CD1c-positive myeloid dendritic cell (primary cell): ENCODE results near the gene AGR3.
"Not testable (repeated sequence)": the region's sequence is repeated elsewhere in the genome, so short reads cannot be mapped to it uniquely, and the experiment has no call there.

Source experiments
- DNase-seq: peaks from one replicate; pipeline ENCODE4 v3.0.0-alpha.2; 2016; ENCODE audit errors: extremely low spot score

AGR3 gene

DNA sequence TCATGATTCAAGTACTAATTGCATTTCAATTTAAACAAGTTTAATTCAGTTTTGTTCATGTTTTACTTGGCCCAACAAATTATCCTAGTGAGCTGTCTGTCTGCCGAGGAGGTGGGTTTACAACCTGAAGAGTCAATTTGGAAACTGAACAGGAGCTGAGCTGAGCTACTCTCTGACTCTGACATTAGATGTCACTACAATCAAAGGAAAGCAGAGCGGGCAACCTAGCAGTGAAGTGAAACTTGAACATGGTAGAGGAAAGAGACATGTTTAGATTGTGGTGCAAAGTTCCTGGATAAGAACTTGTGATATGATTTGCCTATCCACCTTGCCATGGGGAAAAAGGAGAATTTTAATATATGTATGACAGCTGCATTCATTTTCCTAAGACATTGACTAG, 9.6 kb upstream of the AGR3 start:
- peak; percentile 56 for DNase-seq

DNA sequence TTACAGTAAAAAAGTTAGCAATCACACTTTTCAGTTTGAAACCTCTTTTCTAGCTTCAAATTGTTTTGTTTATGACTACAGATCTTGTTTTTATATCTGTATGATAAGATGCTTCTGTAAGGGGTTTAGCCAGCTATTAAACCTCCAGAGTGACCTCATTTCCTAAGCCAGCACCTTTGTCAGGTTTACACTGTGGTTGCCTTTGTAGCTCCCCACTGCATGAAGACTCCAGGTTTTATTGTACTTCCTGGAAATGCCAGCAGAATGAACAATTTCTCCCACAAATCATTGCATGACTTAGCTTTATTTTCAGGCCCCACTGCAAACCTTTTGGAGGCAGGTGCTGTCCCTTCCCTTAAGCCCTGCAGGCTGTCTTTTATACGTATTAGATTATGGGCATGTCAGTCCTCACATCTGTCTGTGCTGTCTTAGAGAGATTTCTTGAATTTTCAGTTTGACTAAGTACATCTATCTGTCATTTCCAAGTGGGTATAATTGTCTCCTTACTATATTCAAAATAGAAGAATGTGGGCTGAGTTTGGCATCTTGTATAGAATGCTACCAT, 8.2 kb upstream of the AGR3 start:
- no peak for DNase-seq

DNA sequence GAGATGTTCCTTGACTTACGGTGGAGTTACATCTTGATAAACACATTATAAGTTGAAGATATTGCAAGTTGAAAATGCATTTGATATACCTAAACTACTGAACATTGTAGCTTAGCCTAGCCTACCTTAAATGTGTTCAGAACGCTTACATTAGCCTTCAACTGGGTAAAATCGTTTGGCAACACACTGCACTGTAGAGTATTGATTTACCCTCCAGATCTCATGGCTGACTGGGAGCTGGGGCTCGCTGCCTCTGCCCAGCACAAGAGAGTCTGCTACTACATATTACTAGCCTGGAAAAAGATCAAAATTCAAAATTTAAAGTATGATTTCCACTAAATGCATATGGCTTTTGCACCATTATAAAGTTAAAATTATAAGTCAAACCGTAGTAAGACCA, 7.5 kb upstream of the AGR3 start:
- no peak for DNase-seq

DNA sequence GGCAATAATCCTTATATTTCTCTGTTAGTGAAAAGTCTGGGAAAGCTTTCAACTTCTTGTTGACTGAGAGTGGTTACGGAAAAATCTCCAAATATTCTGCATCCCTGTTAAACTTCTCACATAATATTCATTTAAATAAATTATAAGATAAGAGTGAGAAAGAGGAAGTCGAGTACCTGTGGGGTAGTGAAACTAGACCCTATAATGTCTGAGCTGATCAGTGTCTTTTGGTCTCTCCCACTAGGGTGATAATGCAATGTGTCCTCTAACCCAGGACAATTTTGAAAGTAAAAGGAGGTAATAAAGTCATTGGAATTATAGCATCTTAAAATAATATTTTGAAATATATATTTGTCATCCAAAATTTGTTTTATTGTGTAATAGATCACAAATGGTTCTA, 2.1 kb upstream of the AGR3 start:
- DNase-seq, result no peak

DNA sequence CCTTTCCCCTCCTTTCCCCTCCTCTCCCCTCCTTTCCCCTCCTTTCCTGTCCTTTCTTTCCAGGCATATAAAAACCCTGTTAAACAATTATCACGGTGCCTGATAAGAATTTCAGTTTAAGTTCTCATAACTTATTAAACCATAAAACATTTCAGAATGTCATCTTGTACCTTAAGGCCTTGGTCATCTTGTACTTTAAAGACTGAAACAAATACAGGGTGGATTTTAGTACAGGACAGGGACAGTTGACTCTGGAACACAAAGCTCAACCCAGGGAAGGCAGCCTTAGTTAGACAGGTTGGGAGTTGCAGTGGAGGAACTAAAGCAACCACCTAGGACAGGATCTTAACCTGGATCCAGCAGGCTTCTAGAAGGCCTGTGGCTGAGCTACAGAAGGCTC, 1.2 kb downstream of the AGR3 start:
- no peak for DNase-seq

DNA sequence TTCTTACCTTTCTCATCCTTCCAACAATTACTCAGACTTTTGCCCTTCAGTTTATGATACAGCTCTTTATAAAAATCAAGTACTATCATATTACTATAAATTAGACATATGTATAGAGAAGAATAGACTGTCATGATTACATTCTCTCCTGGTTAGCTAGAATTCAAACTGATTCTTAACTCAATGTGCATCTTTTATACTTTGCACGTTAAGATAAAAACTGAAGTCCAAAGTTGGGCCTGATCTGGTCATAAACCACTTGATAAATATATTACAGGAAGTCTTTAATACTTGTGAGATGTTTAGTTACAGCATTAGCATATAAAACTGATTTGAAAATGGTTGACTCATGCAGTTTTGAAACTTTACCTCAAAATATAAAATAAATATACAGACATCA, 2.6 kb downstream of the AGR3 start:
- no peak for DNase-seq

DNA sequence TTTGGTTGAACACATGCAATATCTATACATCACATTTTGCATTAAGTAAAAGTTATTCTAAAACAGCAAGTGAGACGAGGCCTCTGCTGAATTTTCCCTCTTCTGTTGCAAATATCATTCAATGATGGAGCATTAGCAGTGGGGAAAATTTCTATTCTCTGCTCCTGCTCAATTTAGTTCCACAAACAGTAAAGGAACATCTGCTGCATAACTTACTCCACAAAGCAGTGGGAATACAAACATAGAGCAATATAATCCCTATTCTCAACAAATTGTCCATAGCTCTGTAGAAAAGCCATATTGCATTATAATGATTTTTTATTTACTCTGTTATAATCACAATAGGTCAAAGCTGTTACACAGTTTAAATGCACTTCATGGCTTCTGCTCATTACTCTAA, 5.9 kb downstream of the AGR3 start:
- no peak for DNase-seq

DNA sequence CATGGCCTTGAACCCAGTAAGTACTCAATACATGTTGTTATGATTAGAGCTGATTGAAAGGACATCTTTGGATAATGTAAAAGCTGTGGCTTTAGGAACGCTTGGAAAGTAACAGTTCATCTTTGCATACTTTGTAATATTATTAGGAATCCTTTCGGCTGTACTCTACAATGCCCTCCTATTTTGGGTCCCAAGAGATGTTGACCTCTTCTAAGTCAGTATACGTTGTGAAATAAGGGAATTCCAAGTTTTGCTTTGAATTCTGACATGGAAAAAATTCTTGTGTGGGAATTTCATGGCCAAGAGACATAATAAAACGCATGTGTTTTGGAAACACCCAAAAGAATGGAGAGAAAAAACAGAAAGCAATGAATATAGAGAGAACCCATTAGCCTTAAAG, 7.7 kb downstream of the AGR3 start:
- no peak for DNase-seq

DNA sequence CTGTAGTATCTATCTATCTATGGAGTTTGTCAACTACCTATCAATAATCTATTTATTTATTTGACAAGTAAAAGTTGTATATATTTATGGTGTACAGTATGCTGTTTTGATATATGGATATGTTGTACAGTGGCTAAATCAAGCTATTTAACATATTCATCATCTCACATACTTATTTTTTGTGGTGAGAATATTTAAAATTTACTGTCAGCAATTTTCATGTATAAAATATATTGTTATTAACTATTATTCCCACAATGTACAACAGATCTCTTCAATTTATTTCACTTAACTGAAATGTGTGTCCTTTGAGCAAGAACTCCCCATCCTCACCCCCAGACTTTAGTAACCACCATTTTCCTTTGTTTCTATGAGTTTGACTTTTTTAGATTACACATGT, 14.5 kb downstream of the AGR3 start:
- no peak for DNase-seq

DNA sequence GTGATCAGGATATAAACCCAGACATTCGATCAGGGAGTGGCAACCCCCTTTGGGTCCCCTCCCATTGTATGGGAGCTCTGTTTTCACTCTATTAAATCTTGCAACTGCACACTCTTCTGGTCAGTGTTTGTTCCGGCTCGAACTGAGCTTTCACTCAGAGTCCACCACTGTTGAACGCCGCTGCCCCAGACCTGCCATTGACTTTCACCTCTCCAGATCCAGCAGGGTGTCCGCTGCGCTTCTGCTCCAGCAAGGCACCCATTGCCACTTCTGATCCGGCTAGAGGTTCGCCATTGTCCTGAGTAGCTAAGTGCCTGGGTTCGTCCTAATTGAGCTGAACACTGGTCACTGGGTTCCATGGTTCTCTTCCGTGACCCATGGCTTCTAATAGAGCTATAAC, 28.6 kb downstream of the AGR3 start:
- not testable (repeated sequence) for DNase-seq

DNA sequence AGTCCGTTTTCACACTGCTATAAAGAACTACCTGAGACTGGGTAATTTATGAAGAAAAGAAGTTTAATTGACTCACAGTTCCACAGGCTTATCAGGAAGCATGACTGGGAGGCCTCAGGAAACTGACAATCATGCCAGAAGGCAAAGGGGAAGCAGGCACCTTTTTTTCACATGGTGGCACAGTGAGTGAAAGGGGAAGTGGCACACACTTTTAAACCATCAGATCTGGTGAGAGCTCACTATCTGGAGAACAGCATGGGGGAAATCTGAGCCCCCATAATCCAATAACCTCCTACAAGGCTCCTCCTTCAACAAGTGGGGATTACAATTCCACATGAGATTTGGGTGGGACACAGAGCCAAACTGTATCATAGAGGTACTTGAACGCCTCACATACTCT, 30.0 kb downstream of the AGR3 start:
- DNase-seq, result peak; percentile 73

DNA sequence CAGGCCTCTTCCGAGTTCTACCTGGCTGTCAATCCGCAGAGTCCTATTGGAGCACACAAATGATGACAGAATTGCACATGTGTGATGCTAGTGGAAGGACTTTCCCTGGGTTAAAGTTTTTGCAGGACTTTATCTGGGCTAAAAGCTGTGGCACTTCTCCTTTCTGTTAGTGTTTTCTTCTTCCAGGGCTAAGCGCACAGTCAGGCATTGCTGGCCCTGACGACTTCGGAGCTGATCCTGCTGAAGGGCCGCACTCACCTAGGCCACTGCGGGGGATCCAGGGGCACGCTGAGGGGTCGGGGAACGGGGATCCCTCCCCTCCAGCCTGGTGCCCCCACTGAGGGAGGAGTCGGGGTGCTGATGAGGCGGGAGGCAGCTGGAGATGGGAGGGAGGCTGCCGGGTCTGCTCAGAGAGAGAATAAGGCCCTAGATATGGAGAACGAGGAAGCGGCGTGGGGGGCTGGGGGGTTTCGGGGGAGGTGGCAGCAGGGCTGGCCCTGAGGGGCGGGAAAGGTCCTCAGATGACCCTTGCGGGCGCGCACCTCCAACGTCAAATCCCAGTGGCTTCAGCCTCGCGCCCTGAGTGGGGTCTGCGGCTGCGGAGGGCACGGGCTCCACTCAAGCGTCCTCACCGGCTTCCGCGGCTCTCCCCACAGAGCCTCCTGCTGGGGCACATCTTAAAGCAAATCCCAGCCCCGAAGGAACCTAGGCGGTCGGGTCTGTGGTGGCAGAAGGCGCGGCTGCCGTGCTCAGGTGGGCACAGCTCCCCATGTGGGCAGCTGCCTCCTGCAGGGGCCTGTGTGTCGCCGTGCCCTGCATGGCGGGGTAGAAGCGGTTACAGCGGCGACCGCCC, 30.9 kb downstream of the AGR3 start:
- no peak for DNase-seq

DNA sequence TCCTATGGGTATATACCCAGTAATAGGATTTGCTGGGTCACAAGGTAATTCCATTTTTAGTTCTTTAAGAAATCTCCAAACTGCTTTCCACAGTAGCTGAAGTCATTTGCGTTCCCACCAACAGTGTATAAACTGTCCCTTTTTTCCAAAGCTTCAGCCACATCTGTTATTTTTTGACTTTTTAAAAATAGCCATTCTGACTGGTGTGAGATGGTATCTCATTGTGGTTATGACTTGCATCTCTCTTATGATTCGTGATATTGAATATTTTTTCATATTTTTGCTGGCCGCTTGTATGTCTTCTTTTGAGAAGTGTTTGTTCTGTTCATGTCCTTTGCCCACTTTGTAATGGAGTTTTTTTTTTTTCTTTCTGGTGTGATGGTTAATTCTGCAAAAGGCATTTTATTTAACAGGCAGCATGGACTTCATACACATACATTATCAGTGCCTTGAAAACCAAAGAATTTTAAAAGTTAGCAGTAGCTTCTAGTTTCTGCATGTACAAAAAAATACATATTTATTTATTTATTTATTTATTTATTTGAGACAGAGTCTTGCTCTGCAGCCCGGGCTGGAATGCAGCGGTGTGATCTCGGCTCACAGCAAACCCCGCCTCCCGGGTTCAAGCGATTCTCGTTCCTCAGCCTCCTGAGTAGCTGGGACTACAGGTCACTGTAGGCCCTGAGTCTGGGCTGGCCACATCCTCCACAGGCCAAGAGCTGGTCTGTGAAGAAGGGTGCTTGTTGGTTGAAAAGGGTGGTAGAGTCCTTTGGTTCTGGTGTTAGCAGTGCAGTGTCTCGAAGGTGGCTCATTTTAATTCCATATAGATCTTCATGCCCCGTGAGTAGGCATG, 32.3 kb downstream of the AGR3 start:
- DNase-seq, result no peak

DNA sequence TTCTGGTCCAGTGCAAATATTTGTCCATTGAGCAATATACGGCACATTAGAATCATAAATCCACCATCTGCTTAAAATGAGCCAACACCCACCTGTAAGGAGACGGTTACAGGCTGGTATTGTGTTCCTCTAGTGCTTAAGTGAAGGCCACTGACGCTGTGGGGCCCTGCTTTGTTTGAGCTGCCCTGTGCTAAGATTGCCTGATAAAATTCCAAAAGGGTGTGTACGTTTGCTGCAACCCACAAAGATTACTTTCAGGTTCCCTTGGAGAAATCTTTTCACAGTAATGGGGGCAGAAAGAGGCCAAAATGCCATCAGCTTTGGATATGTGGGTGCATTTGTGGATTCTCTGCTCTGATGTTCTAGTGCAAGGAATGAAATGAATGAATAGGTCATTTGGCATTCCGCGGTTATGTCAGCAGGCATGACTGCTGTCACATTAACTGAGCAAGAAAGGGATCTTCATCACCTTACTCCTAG, 34.4 kb downstream of the AGR3 start:
- no peak for DNase-seq

DNA sequence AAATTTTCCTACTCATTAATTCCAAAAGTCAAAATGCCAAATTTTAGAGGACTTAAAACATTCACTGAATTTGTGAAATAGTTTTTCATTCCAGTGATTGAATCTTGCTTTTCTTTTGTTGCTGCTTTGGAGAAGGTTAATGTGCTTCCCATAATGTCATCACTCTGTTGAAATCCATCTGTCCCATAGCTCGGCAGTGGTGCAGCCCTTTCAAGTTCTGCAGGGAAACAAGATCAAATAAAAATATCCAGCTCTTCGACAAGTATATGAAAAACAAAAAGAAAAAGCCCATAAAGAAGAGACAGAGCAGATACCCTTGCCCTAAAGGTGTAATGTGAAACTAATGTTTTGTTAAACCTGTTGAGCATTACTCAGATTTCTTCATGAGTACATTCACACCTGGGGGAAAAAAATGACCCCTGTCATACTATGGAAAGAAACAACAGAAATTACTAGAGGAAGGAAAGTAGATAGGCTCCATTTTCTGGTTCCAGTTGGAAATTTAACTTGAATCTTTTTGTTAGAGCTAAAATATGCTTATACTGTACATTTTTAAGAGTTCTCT, 35.1 kb downstream of the AGR3 start:
- no peak for DNase-seq

DNA sequence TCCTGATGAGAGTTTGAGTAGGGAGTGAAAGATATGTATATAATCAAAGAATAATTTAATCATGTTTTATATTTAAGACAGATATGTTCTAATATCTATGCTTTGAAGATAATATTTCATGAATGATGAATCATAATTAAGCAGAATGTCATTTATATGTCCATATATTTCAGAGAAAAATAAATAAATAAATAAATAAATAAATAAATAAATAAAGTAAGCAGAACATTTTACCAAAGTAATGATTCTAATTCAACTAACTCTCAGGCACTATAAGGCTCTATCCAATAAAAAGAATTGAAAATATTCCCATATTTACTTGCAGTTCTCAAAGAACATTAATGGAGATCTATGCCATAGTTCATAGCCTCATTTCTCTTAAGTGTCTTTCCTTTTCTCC, 36.0 kb downstream of the AGR3 start:
- DNase-seq, result no peak

DNA sequence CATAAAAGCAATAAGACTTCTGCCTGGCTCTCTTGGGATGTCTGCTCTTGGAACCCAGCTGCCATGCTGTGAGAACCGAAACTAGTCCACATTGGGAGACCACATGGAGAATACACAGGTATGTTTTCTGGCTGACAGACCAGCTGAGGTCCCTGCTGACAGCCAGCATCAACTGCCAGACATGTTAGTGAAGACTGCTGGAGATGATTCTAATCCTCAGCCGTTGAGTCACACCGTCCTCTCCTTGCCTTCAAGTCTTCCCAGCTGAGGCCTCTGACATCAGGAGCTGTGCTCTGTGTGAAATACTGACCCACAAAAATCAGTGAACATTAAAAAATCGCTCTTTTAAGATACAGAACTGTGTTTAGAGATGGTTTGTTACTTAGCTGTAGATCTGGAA, 40.1 kb downstream of the AGR3 start:
- DNase-seq, result no peak

DNA sequence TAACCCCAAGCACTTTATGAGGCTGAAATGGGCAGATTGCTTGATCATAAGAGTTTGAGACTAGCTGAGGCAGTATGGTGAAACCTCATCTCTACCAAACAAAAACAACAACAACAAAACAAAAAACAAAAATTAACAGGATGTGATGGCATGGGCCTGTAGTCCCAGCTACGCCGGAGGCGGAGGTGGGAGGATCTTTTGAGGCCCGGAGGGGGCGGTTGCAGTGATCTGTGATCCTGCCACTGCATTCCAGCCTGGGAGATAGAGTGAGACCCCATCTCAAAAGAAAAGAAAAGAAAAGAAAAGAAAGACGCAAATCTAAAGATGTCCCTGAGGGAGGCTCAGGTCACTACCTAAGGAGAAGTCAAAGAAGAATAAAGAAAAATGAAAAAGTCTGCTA, 41.7 kb downstream of the AGR3 start:
- no peak for DNase-seq

DNA sequence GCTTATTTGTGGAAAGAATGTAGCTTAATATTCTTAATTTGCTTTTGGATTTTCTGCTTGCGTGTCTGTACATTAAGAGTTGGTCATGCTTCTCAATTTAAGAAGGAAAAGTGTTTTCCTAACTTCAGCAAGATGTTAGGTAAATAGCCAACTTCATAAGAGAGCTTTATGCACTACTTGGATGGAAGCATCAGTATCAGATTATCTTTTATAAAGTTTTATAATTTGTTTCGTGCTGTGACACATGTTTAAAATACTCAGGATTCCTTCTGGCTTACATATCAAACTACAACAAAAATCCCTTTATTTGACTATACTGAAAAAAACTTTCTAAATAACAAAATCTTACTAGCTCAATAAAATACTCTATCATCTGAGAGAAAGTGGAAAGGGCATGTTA, 42.1 kb downstream of the AGR3 start:
- no peak for DNase-seq

DNA sequence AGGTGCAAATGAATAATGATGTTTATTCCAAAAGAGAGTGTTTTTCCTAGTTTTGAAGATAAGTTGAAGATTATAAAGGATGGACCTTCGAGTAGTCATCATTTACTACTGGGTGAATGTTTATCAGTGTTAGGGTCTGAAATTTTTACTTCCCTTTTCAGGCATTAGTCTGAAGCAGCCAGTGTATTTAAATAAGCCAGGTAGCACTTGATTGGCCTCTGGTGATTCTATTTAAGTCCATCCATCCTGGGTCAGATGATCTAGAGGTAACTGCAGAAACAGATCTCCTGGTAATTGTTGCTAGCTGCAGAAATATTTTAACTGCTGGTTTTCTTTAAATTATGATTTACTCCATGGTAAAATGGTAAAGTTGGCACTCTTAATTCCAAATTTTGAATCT, 42.9 kb downstream of the AGR3 start:
- no peak for DNase-seq

DNA sequence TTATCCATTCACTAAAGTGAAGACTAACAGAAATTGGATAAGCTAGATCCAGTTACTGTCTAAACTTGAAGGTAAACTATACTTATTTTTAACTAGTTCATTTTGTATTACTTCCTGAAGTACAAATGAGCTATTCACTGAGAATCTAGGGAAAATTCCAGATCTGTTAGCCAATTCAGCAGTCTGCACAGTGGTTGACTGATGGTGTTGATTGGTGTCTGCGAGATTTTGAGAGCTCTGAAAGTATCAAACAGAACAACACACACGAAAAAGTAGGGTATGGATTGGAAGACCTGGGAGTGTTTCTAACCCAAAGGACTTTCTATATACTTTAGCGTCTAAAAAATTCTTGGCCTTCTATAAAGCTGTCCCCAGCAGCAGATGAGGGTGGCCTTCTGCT, 43.4 kb downstream of the AGR3 start:
- DNase-seq, result no peak

DNA sequence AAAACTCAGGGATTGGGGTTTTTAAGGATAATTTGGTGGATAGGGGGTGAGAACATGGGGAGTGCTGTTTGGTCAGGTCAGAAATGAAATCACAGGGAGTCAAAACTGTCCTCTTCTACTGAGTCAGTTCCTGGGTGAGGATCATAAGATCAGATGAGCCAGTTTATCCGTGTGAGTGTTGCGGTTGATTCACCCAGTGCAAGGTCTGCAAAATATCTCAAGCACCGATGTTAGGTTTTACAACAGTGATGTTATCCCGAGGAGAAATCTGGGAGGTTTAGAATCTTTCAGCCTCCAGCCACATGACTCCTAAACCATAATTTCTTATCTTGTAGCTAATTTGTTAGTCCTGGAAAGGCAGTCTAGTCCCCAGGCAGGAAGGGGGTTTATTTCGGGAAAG, 45.3 kb downstream of the AGR3 start:
- no peak for DNase-seq
